Motor neuron (in vitro differentiated cells): Measurements from ENCODE around the gene MKRN1. TPM values are rescaled to one million over a fixed set of nuclear protein-coding genes. Genes with fewer than 3 reads are reported as not detected.
"Not testable (repeated sequence)": the region's sequence is repeated elsewhere in the genome, so short reads cannot be mapped to it uniquely, and the experiment has no call there.

Experiments
- ATAC-seq, 8 experiments: fragments of 200-7000 bp; cut with Tn5 transposase; replicated peaks in 6 of 8; 2 replicates each; pipeline ENCODE4 v1.8.0; 2021; ENCODE audit warnings: mild to moderate bottlenecking in 8 of 8, moderate library complexity in 8 of 8
- H3K27ac ChIP-seq, 2 donors: fragments of 250-450 bp; sonication (Bioruptor Pico); 2 replicates each; pipeline ENCODE4 v1.9.0; 2021; ENCODE audit warnings: antibody characterized with exemption in 2 of 2, mild to moderate bottlenecking in 2 of 2, moderate library complexity in 1 of 2
- H3K4me1 ChIP-seq, 2 donors: fragments of 250-450 bp; sonication (Bioruptor Pico); replicated peaks in 1 of 2; 2 replicates each; pipeline ENCODE4 v1.6.1; 2021; ENCODE audit warnings: antibody characterized with exemption in 2 of 2, mild to moderate bottlenecking in 2 of 2, moderate library complexity in 1 of 2
- H3K4me3 ChIP-seq, 5 donors: fragments of 250-450 bp; sonication (Bioruptor Pico); 2 replicates each; pipeline ENCODE4 v1.9.0; 2021; ENCODE audit warnings: antibody characterized with exemption in 5 of 5, mild to moderate bottlenecking in 5 of 5, moderate library complexity in 4 of 5
- WGBS, 10 experiments: fragments of 450-650 bp; shearing (Covaris generic); methylation state at CpG; one replicate each; pipeline ENCODE4 v1.0.0; 2022; 5-methylcytosine and 5-hydroxymethylcytosine counted together
- in situ Hi-C, 9 experiments: fragments of 400-800 bp; cut with MboI; loops; one replicate each; pipeline ENCODE4 v1.15.0; 2021; ENCODE audit warnings: low sequenced_read_pairs in 9 of 9, low pct_unique_long_range_greater_than_20kb in 2 of 9; ENCODE audit not compliant: unreplicated experiment in 9 of 9
- total RNA-seq, 8 experiments: library from RNA; unstranded; fragments of 300-600 nt; gene quantifications; 2 replicates each; pipeline versions ENCODE4 v1.2.3 to v1.2.4, GENCODE V29; 2022

MKRN1 gene
- total RNA-seq, 8 experiments from 2014 or later: 66.2 to 114 (median 94.8) TPM

DNA sequence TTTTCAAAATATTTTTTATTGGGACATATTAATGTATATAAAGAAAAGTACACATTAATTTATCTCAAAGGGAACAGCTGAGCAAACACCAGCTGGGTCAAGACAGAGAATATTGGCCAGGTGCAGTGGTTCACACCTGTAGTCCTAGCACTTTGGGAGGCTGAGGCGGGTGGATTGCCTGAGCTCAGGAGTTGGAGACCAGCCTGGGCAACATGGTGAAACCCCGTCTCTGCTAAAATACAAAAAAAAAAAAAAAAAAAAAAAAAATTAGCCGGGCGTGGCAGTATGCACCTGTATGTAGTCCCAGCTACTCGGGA lies 61.2 kb downstream of the MKRN1 start:
- H3K27ac ChIP-seq, H3K4me3 ChIP-seq, H3K4me1 ChIP-seq, ATAC-seq, in situ Hi-C loops: not testable (repeated sequence)
- WGBS, 10 experiments: 48 to 100% (median 67%) methylated on average over 1 to 5 of the region's 5 CpGs; no CpG with 5 or more reads in 4 of the 10 experiments

DNA sequence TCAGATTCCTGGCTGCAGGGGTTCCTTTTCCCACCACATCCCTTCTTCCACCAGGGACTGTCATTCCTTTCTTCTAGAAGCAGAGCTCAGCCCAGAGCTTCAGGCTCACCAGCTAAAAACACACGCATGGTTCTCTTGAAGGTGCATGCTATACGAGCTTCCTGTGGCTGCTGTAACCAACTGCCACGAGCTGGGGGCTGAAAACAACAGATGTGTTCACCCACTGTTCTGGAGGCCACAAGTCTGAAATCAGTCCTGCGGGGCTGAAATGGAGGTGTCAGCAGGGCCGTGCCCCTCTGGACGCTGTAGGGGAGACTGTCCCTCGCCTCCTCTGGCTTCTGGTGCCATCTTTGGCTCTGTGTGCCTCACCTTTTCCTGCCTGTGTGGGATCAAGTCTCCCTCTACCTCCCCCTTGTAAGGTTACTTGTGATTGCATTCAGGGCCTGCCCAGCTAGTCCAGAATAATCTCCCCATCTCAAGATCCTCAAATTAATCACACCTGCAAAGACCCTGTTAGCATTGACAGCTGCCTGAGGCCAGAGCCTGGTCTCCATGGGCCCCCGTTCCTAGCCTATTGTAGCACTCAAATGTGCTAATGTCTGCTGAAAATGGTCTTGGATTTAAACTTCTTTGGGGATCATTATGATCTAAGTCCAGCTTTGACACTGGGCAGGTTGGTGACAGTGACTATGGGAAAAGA lies 61.7 kb downstream of the MKRN1 start:
- Histone ChIP-seq H3K4me1 (no peaks in the 10 kb centered on the region), H3K27ac (no peak overlapping the region), H3K4me3 (no peak overlapping the region)
- 50 to 100% (median 67%) methylated on average over 1 to 7 of the region's 8 CpGs; no CpG with 5 or more reads in 4 of the 10 experiments for WGBS, 10 experiments
- ATAC-seq: no peak
- in situ Hi-C loops: no loop called here

DNA sequence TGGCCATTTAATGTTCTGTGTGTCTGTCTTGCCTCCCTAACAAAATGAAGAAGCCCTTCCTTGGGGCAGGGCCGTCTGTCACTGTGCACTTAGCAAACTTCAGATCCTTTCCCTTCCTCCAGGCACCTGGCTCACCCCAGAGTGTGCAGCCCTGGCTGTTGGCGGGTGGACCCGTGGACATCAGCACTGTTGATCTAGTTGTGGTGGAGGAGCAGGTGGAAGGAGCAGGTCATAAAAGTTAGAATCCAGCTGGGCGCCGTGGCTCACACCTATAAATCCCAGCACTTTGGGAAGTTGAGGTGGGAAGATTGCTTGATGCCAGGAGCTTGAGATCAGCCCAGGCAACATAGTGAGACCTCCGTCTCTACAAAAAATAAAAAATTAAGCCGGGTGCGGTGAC lies 62.7 kb downstream of the MKRN1 start:
- no peak for ATAC-seq
- 71 to 94% (median 87%) methylated on average over 1 to 4 of the region's 8 CpGs; no CpG with 5 or more reads in 4 of the 10 experiments for WGBS, 10 experiments
- Histone ChIP-seq H3K4me1 (no peaks in the 10 kb centered on the region), H3K4me3 (no peak overlapping the region), H3K27ac (no peak overlapping the region)
- in situ Hi-C loops: no loop called here

DNA sequence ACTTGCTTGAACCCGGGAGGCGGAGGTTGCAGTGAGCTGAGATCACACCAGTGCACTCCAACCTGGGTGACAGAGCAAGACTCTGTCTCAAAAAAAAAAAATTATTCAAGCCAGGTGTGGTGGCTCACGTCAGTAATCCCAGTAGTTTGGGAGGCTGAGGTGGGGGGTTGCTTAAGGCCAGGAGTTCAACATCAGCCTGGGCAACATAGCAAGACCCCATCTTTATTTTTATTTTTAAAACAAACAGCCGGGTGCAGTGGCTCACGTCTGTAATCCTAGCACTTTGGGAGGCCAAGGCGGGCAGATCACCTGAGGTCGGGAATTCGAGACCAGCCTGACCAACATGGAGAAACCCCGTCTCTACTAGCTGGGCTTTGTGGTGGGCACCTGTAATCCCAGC lies 63.5 kb downstream of the MKRN1 start:
- H3K27ac ChIP-seq, ATAC-seq, H3K4me3 ChIP-seq, H3K4me1 ChIP-seq, in situ Hi-C loops: not testable (repeated sequence)
- 0 to 93% (median 93%) methylated on average over 1 to 6 of the region's 9 CpGs; no CpG with 5 or more reads in 6 of the 10 experiments for WGBS, 10 experiments

DNA sequence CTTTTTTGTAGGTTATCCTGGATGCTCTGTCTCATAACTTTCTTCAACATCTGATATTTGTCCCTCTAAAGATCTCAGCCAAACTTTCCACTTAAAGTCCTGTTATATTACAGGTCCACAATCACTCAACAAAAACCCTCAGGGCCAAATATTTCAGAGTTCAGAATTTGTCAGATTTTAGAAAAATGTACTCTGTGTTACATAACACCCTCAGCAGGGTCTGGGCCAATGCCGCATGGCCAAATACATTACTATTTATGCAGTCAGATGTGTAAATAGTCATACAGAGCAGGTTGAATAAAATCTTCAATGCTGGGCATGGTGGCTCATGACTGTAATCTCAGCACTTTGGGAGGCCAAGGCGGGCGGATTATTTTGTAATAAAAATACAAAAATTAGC lies 63.9 kb downstream of the MKRN1 start:
- ATAC-seq: peak in 1 of 8 experiments; percentile 17
- Histone ChIP-seq H3K4me3 (no peak overlapping the region), H3K4me1 (no peaks in the 10 kb centered on the region), H3K27ac (no peak overlapping the region)
- WGBS, 10 experiments: 83 to 100% (median 100%) methylated on average over 1 to 3 of the region's 3 CpGs; no CpG with 5 or more reads in 5 of the 10 experiments
- in situ Hi-C loops: no loop called here

DNA sequence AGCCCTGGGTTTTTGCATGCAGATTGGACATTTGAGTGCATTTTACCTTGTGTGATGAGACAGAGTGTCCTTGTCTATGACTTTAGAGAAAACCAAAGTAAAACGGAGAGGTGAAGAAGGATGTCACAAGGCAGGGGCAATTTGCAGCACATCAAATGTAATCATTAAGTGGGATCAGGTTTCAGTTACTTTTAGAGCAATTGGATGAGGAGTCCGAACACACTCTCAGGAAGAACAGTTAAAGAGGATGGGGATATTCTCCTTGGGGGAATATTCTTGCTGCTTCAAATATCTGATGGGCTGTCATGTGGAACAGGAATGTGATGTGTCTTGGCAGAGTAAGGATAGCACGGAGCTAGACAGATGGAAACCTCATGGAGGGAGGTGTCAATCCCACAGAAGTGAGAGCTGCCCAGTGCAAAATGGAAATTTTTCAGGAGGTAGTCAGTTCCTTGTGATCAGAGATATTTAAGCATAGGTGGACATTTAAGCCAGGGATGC lies 74.7 kb downstream of the MKRN1 start:
- no peak overlapping the region for H3K27ac ChIP-seq
- in situ Hi-C loops: no loop called here
- 0 to 100% (median 50%) methylated on average over 1 to 3 of the region's 3 CpGs; no CpG with 5 or more reads in 2 of the 10 experiments for WGBS, 10 experiments
- H3K4me1 ChIP-seq: no peaks in the 10 kb centered on the region
- H3K4me3 ChIP-seq: no peak overlapping the region
- peak in 3 of 8 experiments; percentile 51 to 83 (median 62) for ATAC-seq

DNA sequence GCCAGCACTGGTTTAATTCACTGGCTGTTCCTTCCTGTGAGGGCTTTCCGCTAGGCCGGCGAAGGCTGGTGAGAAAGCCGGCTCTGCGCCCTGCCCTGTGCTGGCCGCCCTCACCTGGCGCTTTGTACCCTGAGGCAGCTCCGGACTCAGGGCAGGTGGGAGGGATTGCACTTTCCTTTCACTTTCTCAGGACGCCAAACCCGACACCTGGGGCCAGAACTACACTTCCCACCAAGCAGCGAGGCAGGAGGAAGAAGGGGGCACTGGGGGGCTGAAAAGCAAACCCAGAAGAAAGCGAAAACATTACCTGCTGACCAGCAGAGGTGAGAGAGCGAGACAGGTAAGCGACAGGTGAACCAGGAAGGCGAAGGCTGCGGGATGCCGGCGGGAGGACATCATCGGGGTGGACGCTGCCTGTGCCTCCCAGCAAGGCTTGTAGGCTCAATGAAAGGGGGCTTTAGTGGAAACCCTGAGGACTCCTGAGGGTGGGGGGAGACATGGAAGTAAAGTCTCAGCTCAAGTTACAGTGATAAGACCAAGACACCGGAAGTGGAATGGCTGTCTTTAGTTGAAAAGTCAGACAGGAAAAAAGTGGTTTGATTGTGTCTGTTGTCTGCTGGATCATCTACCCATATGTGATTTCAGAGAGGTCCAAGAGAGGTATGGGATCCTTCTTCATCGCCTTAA lies 75.3 kb downstream of the MKRN1 start, which contains the start of gene RAB19:
TSS of gene RAB19 (plus strand) at position 181 of the 687 bp plus-strand sequence. CDS start 3,589 bp downstream, outside the sequence.
- peak in 1 of 8 experiments; percentile 13 for ATAC-seq
- 18 to 90% (median 45%) methylated on average over 2 to 14 of the region's 22 CpGs; no CpG with 5 or more reads in 3 of the 10 experiments for WGBS, 10 experiments
- in situ Hi-C loops: no loop called here
- no peaks in the 10 kb centered on the region for H3K4me1 ChIP-seq
- H3K4me3 ChIP-seq: no peak within 1 kb of the TSS
- no peak within 1 kb of the TSS for H3K27ac ChIP-seq

Other genes with a start within 250 kb of the MKRN1 start
- gene SLC37A3, start 81.0 kb downstream of the MKRN1 start, total RNA-seq: 10 to 100 TPM; 32.0 to 61.2 (median 38.2) TPM
- gene RAB19, start 75.4 kb downstream of the MKRN1 start, total RNA-seq: not detected
- 10 to 100 TPM in 7 of 8 experiments, 1 to 10 TPM in 1; 5.6 to 56.3 (median 28.6) TPM for gene DENND2A, start 161.3 kb upstream of the MKRN1 start, total RNA-seq
- gene ADCK2, start 193.4 kb upstream of the MKRN1 start, total RNA-seq: 10 to 100 TPM in 6 of 8 experiments, 1 to 10 TPM in 2; 5.0 to 18.8 (median 13.2) TPM
- 100 to 1,000 TPM; 168 to 313 (median 248) TPM for gene NDUFB2, start 217.2 kb upstream of the MKRN1 start, total RNA-seq